Measurements from ENCODE around the gene CECR2.

CECR2 gene

DNA sequence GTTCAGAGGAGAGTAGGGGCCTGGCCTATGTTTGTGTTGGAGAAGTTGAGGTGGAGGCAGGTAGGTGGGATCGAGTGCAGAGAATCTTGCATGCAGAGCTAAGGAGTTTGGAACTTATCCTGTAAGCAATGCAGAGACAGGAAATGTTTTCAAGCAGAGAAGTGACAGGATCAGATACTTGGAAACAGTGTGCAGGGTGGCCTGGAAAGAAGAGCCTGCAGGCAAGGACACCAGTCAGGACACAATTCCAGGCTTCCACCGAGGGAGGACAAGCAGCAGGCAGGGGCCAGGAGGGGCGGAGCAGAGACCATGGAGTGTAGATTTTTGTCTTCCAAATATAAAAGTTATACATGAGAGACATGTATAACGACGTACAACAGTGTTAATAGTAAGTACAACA is 26.9 kb upstream of the CECR2 start:
- no peak for DNase-seq (ENCODE audit: extremely low spot score)
- POLR2A ChIA-PET, result no interaction called here
- CTCF ChIA-PET, result no interaction called here
- TF ChIP-seq CTBP1 (IDR thresholded peaks at IDR 0.05; ENCODE audit: borderline replicate concordance) (no peak), TARDBP (IDR thresholded peaks at IDR 0.05) (no peak), HDGF (IDR thresholded peaks at IDR 0.05; ENCODE audit: borderline replicate concordance) (no peak), SP1 (IDR thresholded peaks at IDR 0.05) (no peak), ELF4 (IDR thresholded peaks at IDR 0.05) (no peak), L3MBTL2 (conservative IDR thresholded peaks at IDR 0.05) (no peak), BHLHE40 (IDR thresholded peaks at IDR 0.05; ENCODE audit: borderline replicate concordance) (no peak), SUZ12 (IDR thresholded peaks at IDR 0.05) (no peak), LEF1 (IDR thresholded peaks at IDR 0.05; ENCODE audit: borderline replicate concordance) (no peak), FOXK2 (IDR thresholded peaks at IDR 0.05) (no peak), FOXM1 (IDR thresholded peaks at IDR 0.05; ENCODE audit: borderline replicate concordance) (no peak), FOXA1 (IDR thresholded peaks at IDR 0.05) (no peak), NFRKB (IDR thresholded peaks at IDR 0.05) (no peak), ARNT (IDR thresholded peaks at IDR 0.05) (no peak), ZNF384 (IDR thresholded peaks at IDR 0.05) (no peak)
- TF ChIP-seq, protein P1, sequence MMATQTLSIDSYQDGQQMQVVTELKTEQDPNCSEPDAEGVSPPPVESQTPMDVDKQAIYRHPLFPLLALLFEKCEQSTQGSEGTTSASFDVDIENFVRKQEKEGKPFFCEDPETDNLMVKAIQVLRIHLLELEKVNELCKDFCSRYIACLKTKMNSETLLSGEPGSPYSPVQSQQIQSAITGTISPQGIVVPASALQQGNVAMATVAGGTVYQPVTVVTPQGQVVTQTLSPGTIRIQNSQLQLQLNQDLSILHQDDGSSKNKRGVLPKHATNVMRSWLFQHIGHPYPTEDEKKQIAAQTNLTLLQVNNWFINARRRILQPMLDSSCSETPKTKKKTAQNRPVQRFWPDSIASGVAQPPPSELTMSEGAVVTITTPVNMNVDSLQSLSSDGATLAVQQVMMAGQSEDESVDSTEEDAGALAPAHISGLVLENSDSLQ (IDR thresholded peaks at IDR 0.05), result no peak

DNA sequence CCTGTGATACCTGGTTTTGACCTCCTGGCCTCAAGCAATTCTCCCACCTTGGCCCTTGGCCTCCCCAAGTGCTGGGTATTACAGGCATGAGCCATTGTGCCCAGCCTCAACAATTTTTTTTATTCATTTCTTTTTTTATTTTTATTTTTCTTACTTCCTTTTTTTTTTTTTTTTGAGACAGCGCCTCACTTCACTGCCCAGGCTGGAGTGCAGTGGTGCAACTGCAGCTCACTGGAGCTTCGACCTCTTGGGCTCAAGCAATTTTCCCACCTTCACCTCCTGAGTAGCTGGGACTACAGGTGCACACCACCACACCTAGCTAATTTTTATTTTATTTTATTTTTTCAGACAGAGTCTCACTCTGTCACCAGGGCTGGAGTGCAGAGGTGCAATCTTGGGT is 25.5 kb upstream of the CECR2 start:
- CTCF ChIA-PET, result interaction anchor here (1.0 kb wide), 1 partner anchor 172 kb away, joined by 4 read pairs; no protein-coding TSS in a partner anchor
- POLR2A ChIA-PET, result no interaction called here
- DNase-seq (ENCODE audit: extremely low spot score), result no peak
- TF ChIP-seq CTBP1 (IDR thresholded peaks at IDR 0.05; ENCODE audit: borderline replicate concordance), result no peak
- TF ChIP-seq BHLHE40 (IDR thresholded peaks at IDR 0.05; ENCODE audit: borderline replicate concordance), result no peak
- no peak for TF ChIP-seq SUZ12 (IDR thresholded peaks at IDR 0.05)
- TF ChIP-seq NFRKB (IDR thresholded peaks at IDR 0.05), result no peak
- TF ChIP-seq ZNF384 (IDR thresholded peaks at IDR 0.05), result no peak
- TF ChIP-seq TARDBP (IDR thresholded peaks at IDR 0.05), result no peak
- no peak for TF ChIP-seq HDGF (IDR thresholded peaks at IDR 0.05; ENCODE audit: borderline replicate concordance)
- TF ChIP-seq LEF1 (IDR thresholded peaks at IDR 0.05; ENCODE audit: borderline replicate concordance), result no peak
- TF ChIP-seq FOXA1 (IDR thresholded peaks at IDR 0.05), result no peak
- no peak for TF ChIP-seq ELF4 (IDR thresholded peaks at IDR 0.05)
- TF ChIP-seq L3MBTL2 (conservative IDR thresholded peaks at IDR 0.05), result no peak
- TF ChIP-seq, protein P1 (IDR thresholded peaks at IDR 0.05), result no peak
- no peak for TF ChIP-seq SP1 (IDR thresholded peaks at IDR 0.05)
- TF ChIP-seq FOXK2 (IDR thresholded peaks at IDR 0.05), result no peak

DNA sequence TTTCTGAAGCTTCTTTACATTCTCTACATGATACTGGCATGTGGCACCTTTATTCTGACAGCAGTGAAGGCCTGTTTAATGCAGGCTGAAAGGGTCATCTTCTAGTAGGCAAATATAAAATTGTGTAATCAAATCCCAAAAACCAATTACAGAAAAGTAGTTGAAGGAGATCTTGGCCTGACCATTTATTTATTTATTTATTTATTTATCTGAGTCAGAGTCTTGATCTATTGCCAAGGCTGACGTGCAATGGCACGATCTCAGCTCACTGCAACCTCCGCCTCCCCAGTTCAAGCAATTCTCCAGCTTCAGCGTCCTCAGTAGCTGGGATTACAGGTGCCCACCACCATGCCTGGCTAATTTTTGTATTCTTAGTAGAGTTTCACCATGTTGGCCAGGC is 22.7 kb upstream of the CECR2 start:
- ChIA-PET POLR2A (no interaction called here), CTCF (no interaction called here)
- TF ChIP-seq FOXM1 (IDR thresholded peaks at IDR 0.05; ENCODE audit: borderline replicate concordance), result no peak
- no peak for TF ChIP-seq FOXA1 (IDR thresholded peaks at IDR 0.05)
- no peak for TF ChIP-seq ZNF384 (IDR thresholded peaks at IDR 0.05)
- TF ChIP-seq FOXK2 (IDR thresholded peaks at IDR 0.05), result no peak
- no peak for TF ChIP-seq ELF4 (IDR thresholded peaks at IDR 0.05)
- TF ChIP-seq SP1 (IDR thresholded peaks at IDR 0.05), result no peak
- no peak for TF ChIP-seq ARNT (IDR thresholded peaks at IDR 0.05)
- no peak for TF ChIP-seq BHLHE40 (IDR thresholded peaks at IDR 0.05; ENCODE audit: borderline replicate concordance)
- TF ChIP-seq SUZ12 (IDR thresholded peaks at IDR 0.05), result no peak
- no peak for TF ChIP-seq L3MBTL2 (conservative IDR thresholded peaks at IDR 0.05)
- TF ChIP-seq LEF1 (IDR thresholded peaks at IDR 0.05; ENCODE audit: borderline replicate concordance), result no peak
- TF ChIP-seq, protein P1 (IDR thresholded peaks at IDR 0.05), result no peak
- no peak for TF ChIP-seq HDGF (IDR thresholded peaks at IDR 0.05; ENCODE audit: borderline replicate concordance)
- no peak for TF ChIP-seq TARDBP (IDR thresholded peaks at IDR 0.05)
- no peak for TF ChIP-seq CTBP1 (IDR thresholded peaks at IDR 0.05; ENCODE audit: borderline replicate concordance)
- no peak for DNase-seq (ENCODE audit: extremely low spot score)

DNA sequence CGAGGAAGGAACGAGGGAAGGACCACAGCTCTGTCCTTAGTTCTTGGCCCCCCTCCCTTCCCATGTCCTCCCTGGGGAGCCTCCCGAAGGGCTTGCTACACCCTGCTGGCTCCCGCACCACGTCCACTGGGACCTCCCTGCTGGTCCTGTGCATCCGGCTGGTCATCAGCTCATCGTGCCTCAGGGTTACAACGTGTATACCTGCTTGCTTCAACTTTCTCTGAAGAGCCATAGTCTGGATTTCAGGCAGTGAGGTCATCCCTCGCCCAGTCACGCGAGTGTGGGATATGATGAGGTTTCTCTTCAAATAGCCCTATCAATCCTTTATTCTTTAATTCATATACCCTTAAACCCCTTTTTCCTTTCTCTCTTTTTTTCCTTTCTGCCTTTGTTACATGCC is 21.5 kb upstream of the CECR2 start:
- ChIA-PET CTCF (no interaction called here), POLR2A (no interaction called here)
- no peak for TF ChIP-seq ZNF384 (IDR thresholded peaks at IDR 0.05)
- no peak for TF ChIP-seq FOXA1 (IDR thresholded peaks at IDR 0.05)
- TF ChIP-seq BHLHE40 (IDR thresholded peaks at IDR 0.05; ENCODE audit: borderline replicate concordance), result no peak
- no peak for TF ChIP-seq FOXM1 (IDR thresholded peaks at IDR 0.05; ENCODE audit: borderline replicate concordance)
- no peak for TF ChIP-seq FOXK2 (IDR thresholded peaks at IDR 0.05)
- no peak for TF ChIP-seq LEF1 (IDR thresholded peaks at IDR 0.05; ENCODE audit: borderline replicate concordance)
- no peak for TF ChIP-seq HDGF (IDR thresholded peaks at IDR 0.05; ENCODE audit: borderline replicate concordance)
- TF ChIP-seq, protein P1 (IDR thresholded peaks at IDR 0.05), result no peak
- TF ChIP-seq TARDBP (IDR thresholded peaks at IDR 0.05), result no peak
- no peak for TF ChIP-seq ARNT (IDR thresholded peaks at IDR 0.05)
- TF ChIP-seq CTBP1 (IDR thresholded peaks at IDR 0.05; ENCODE audit: borderline replicate concordance), result no peak

DNA sequence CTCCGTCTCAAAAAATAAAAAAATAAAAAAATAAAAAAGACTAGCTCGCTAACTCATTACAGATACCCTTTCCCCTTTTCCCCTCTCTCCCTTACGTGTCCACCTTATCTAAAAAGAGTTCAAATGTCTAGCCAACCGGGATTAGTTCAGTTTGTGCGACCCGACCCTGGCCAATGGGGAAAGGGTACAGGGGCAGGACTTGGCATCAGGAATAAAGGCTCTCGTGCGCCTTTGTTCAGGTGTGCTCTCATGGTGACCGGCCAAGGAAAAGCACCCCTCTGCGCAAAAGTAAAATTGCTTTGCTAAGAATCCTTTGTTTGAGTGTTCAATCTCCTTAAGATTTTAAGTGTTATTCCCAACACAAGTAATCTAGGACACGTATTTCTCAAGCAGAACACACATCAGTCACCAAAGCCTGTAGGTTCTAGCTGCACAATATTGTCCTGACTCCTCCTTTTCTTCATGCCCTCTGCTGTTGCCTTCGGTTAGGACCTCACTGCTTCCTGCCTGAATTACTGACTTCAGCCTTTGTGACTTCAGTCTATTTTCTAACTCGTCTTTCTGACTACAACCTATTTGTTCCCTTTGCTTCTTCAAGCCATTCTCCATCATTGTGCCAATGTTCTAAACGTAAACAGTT is 20.7 kb upstream of the CECR2 start:
- TF ChIP-seq NFRKB (IDR thresholded peaks at IDR 0.05), result no peak
- no peak for TF ChIP-seq BHLHE40 (IDR thresholded peaks at IDR 0.05; ENCODE audit: borderline replicate concordance)
- no peak for TF ChIP-seq ELF4 (IDR thresholded peaks at IDR 0.05)
- TF ChIP-seq TARDBP (IDR thresholded peaks at IDR 0.05), result no peak
- no peak for TF ChIP-seq SP1 (IDR thresholded peaks at IDR 0.05)
- no peak for TF ChIP-seq L3MBTL2 (conservative IDR thresholded peaks at IDR 0.05)
- no peak for TF ChIP-seq FOXA1 (IDR thresholded peaks at IDR 0.05)
- TF ChIP-seq ZNF384 (IDR thresholded peaks at IDR 0.05), result no peak
- TF ChIP-seq SUZ12 (IDR thresholded peaks at IDR 0.05), result no peak
- no peak for TF ChIP-seq ARNT (IDR thresholded peaks at IDR 0.05)
- no peak for TF ChIP-seq HDGF (IDR thresholded peaks at IDR 0.05; ENCODE audit: borderline replicate concordance)
- no peak for TF ChIP-seq FOXM1 (IDR thresholded peaks at IDR 0.05; ENCODE audit: borderline replicate concordance)
- DNase-seq (ENCODE audit: extremely low spot score), result no peak
- POLR2A ChIA-PET, result no interaction called here
- CTCF ChIA-PET, result interaction anchor here (0.6 to 1.0 kb wide), 2 partner anchors 60 to 176 kb away, joined by 3 to 4 read pairs; no protein-coding TSS in a partner anchor

More for the DNA sequence above, 21.5 kb upstream of the CECR2 start:
- DNase-seq (ENCODE audit: extremely low spot score), result no peak
